NCI-H2029 (cell line): ENCODE measurements around the gene SLC44A1.
A peak's percentile ranks its signal among the peaks of the same experiment; 100 is the strongest.
"Not testable (repeated sequence)": the region's sequence is repeated elsewhere in the genome, so short reads cannot be mapped to it uniquely, and the experiment has no call there.

Experiments
- DNase-seq: peaks from one replicate; lab custom pipeline; 2025; lab: John Stamatoyannopoulos, UW

SLC44A1 gene

GRCh38 chr9:105242557-105242956, 1.9 kb upstream of the SLC44A1 start:
- no peak for DNase-seq

GRCh38 chr9:105243015-105243686, 1.3 kb upstream of the SLC44A1 start:
- DNase-seq: no peak

- peak; percentile 69 for DNase-seq
Observed at GRCh38 chr9:105244734-105245028, 230 bp downstream of the SLC44A1 start.

DNA sequence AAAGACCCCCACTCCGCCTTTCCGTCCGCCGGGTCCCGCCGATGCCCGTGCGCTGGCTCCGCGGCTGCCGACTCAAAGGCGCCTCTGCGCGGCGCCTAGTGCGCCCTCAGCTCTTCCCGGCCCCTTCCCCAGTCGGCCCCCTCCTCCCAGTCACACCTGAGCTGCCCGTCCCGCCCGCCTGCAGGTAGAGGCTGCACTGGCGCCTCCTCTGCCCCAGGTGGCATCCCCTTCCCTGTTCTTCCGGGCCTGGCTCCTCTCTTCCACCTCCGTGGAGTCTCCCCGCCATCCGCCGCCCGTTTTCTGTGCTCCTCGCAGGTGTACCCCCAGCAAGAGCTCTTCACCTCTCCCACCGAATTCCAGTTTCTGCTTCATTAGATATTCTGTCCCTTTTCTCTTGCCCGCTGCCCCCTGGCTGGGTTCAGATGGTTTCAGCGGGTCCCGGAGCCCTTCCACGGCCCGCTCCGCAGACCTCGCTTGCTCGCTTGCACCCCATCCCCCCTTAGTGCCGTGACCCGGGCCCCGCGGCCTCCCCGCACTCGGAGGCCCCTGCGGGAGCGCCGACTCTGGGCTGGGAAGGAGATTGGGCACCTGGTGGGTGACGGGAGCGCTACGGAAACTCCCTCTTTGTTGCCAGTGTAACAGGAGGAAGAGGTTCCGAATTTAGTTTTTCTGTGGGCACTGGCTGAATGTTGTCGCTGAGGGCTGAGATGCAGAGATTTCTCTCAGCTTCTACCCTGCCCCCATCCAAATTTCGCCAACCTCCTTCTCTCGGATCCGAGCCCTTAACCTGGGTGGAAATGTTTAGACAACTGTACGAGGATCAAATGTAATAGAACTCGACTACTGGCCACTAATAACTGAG, 809 bp downstream of the SLC44A1 start:
- DNase-seq: peak; percentile 64

- no peak for DNase-seq
Observed at GRCh38 chr9:105245891-105246161, 1.4 kb downstream of the SLC44A1 start.

DNA sequence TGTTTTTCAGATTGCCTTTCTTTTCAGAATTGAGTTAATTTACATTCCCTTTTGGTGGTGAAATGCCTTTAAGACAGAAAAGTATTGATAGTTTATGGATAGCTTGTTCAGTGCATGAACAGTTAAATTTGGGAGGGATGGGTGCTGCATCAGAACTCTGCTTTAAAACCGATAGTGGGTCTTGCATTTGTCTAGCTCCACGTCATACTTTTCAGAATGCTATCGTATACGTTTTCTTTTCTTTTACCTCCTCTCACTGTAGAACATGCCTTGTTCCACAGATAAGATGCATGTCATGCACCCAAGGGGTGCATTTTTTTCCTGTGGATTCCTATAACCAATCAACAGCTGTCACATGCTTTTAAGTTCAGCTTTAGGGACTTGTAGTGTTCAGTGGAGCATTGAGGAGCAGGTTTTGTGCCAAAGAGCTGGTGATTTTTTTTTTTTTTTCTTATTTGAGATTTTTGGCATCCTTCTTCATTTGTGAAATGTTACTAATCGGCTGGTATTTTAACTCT, 2.3 kb downstream of the SLC44A1 start:
- no peak for DNase-seq

DNA sequence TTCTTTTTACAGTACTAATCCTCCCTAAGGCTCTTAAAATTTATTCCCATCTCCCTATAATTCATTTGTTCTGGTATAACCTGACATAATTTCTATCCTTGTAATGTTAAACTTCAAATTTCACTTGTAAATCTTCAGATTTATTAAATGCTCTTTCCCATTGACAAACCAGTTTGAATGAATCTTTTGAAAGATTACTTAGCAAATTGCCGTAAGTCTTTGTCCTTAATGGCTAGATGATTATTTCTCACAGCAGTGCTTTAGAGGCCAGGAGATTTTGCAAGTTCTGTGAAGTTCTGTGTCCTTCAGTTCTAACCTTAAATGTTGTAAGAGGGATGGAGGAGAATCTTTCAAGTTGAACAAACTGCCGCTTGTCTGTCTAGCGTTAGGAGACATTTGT, 4.2 kb downstream of the SLC44A1 start:
- DNase-seq: no peak

DNA sequence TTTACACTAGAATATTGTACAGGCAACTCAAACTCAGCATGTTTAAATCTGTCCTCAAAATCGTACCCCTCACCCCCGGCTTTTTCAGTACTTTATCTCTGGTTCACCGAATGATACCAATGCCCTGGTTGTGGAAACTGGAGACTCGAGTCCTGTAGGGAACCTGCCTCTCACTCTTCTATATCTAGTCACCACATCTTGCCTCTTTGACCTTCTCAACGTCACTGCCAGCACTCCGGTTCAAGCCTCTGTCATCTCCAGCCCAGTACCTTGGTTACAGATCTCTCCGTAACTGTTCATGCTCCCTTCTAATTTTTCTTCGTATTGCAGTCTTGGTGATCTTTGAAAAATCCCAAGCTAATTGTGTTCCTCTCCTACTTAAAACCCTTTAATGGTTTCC, 6.7 kb downstream of the SLC44A1 start:
- DNase-seq: no peak

- DNase-seq: peak; percentile 3
Observed at GRCh38 chr9:105251733-105252404, 7.4 kb downstream of the SLC44A1 start.

GRCh38 chr9:105252405-105252756, 7.9 kb downstream of the SLC44A1 start:
- no peak for DNase-seq

DNA sequence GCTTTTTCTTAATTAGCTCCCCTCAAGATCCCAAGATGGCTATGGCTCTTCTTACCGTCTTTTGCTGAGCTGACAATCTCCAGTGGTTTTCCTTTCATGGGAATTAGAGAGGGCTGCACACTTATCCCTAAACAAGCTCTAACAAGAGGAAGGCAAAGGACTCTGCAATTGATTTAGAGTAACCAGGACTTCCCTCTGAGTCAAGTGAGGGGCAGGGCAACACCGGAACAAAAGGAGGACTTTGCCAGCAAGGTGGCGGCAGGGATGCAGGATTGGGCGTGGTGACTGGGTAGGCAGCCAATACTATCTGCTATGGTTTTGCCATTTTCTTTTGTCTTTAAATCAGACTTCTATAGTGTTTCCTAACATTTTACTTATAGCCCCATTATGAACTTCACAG, 9.8 kb downstream of the SLC44A1 start:
- DNase-seq: peak; percentile 7

DNA sequence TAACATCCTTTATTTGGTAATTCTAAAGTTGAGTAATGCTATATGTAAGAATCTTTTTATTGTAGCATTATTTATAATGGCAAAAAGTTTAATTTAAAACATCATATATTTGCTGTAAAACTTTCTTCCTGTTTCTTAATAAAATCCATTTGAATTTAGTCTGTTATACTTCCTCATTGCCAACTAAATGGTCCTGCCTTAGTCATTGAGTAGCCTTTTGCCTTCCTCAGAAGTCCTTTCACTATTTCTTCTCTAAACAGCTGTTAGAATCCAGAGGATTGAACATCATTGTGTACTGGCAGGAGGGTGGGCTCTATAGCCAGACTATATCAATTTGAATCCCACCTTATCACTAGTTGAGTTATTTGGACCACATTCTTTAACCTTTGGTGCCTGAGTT, 11.0 kb downstream of the SLC44A1 start:
- no peak for DNase-seq

GRCh38 chr9:105256569-105256968, 12.1 kb downstream of the SLC44A1 start:
- DNase-seq: not testable (repeated sequence)

DNA sequence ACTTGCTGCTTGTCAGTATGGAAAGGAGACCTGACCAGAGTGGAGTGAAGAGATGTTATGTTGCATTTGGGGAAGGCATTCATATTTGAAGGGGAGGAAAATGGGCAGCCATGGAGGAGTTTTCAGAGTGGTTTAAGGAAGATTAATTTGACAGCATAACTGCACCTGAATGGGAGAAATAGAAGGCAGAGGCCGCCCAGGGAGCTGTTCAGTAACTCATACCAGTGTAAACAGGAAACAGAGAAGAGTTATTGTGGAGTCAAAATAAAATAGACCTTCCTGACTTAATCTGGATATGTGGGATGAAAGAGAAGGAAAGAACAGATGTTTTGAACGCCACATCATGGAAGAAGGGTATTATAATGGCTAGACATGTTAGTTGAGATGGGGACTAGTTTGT, 13.4 kb downstream of the SLC44A1 start:
- DNase-seq: no peak

GRCh38 chr9:105258225-105258737, 13.8 kb downstream of the SLC44A1 start:
- peak; percentile 19 for DNase-seq

- no peak for DNase-seq
Observed at GRCh38 chr9:105259274-105259673, 14.8 kb downstream of the SLC44A1 start.

GRCh38 chr9:105259731-105260612, 15.5 kb downstream of the SLC44A1 start:
- DNase-seq: no peak

DNA sequence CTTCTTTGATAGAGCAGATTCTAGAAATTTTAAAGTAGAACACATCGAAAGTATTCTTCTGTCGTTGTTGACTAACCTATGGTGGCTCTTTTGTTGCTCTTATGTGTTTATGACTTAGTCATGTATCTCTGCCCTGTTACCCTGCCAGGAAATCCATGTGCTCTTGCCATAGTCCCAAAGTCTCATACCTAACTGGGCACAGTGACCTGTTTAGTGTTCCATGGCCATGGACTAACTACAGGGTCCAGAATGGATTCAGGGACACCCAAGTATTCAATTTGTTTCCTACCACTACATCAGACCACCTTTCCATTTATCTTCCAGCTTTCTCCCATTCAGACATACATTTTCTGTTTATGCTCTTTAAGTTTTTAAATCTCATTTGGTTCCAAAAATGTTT, 18.0 kb downstream of the SLC44A1 start:
- no peak for DNase-seq

GRCh38 chr9:105264380-105264779, 19.9 kb downstream of the SLC44A1 start:
- no peak for DNase-seq

- not testable (repeated sequence) for DNase-seq
Observed at GRCh38 chr9:105268254-105268653, 23.8 kb downstream of the SLC44A1 start.

- DNase-seq: no peak
Observed at GRCh38 chr9:105269593-105269992, 25.1 kb downstream of the SLC44A1 start.

- DNase-seq: no peak
Observed at GRCh38 chr9:105270711-105271110, 26.3 kb downstream of the SLC44A1 start.
